ENCODE measurements around the gene ARHGAP28. TPM values are rescaled to one million over a fixed set of nuclear protein-coding genes. Genes with fewer than 3 reads are reported as not detected.

Gene ARHGAP28
- total RNA-seq, 1 donor from 2014 or later, result 15.7 TPM

- peaks cover 16% of the 10 kb centered on the region for H3K4me1 ChIP-seq
- no peaks in the 10 kb centered on the region for H3K9me3 ChIP-seq
- no peak for ATAC-seq
- no peak for DNase-seq
- intact Hi-C loops (cut with DNase I), result no loop called here
- no peaks in the 10 kb centered on the region for H3K36me3 ChIP-seq
- TF ChIP-seq, protein P1, sequence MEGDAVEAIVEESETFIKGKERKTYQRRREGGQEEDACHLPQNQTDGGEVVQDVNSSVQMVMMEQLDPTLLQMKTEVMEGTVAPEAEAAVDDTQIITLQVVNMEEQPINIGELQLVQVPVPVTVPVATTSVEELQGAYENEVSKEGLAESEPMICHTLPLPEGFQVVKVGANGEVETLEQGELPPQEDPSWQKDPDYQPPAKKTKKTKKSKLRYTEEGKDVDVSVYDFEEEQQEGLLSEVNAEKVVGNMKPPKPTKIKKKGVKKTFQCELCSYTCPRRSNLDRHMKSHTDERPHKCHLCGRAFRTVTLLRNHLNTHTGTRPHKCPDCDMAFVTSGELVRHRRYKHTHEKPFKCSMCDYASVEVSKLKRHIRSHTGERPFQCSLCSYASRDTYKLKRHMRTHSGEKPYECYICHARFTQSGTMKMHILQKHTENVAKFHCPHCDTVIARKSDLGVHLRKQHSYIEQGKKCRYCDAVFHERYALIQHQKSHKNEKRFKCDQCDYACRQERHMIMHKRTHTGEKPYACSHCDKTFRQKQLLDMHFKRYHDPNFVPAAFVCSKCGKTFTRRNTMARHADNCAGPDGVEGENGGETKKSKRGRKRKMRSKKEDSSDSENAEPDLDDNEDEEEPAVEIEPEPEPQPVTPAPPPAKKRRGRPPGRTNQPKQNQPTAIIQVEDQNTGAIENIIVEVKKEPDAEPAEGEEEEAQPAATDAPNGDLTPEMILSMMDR (IDR thresholded peaks at IDR 0.05), result no peak
- H3K27me3 ChIP-seq, result no peaks in the 10 kb centered on the region
- no peak overlapping the region for H3K4me3 ChIP-seq
- no peak overlapping the region for H3K27ac ChIP-seq
Observed at GRCh38 chr18:6878556-6879297, 149.2 kb downstream of the ARHGAP28 start.

DNA sequence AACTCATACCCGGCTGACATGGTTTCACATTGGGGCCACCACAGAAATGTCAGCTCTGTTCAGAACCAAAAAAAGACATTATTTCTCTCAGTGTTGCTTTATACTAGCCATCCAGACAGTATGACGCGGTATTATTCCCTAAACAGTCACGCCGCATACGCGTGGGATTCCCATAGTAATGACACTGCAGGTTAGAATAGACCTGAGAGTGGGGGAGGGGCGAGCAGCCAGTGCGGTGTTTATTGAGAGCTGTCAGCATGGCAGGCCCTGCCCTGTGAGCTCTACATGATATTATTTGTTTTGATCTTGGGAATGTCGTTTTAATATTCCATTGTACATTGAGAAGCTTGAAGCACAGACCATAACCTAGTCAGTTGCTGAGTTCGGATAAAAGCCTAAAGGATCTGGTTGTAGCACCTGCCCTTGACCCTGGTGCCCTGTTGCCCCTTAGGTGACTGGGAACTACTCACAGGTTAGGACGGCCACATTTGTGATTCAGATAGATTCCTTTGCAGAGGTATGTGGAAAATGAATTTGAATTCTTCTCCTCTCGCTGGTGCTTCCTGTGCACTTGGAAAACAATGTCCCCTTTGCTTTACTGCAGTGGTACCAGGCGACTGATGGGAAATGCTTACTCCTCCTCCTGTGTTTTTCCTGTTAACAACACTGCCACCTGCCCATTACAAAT, 150.1 kb downstream of the ARHGAP28 start:
- H3K27me3 ChIP-seq, result no peaks in the 10 kb centered on the region
- no peak for ATAC-seq
- no peaks in the 10 kb centered on the region for H3K36me3 ChIP-seq
- no peaks in the 10 kb centered on the region for H3K9me3 ChIP-seq
- H3K4me1 ChIP-seq, result peaks cover 16% of the 10 kb centered on the region
- H3K27ac ChIP-seq, result no peak overlapping the region
- no peak for DNase-seq
- intact Hi-C loops (cut with DNase I), result loop anchor here (10.0 kb wide), 2 partner anchors 325 to 1005 kb away; no protein-coding TSS in a partner anchor
- TF ChIP-seq, protein P1 (IDR thresholded peaks at IDR 0.05), result no peak
- H3K4me3 ChIP-seq, result no peak overlapping the region

DNA sequence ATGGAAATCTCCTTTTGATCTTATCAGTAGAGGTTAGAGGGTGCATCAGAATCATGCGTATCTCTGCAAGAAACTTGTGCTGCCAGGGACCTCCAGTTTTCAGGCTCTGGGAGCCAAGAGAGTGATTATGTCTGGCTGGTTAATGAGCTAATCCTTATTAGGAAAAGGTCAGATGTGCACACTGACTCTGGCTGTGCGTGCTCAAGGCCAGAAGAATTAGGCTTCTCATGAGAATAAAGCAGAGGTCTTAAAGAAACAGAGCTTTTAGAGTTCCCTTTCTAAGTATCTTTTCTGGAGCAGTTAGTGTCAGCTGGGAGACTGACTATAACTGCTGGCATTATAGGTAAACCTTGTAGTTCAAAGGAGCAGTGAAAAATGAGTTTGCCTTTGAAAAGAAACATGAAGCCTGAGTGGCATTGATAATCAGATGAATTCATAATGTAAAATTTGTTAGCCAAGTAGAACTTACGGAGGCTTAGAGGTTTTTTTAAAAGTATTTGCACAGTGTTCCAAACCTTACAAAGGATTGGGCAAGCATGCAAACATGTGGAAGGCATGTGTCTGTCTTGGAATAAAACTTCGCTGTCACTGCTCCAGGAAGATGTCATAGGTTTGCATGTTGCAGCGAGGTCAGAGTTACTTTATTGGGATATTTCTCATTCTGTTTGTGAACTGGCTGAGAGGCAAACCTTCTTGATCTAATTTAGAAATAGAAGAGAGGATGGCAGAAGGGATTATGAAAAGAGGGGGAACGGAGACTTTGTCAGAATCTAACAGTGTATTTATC, 151.7 kb downstream of the ARHGAP28 start:
- no peaks in the 10 kb centered on the region for H3K36me3 ChIP-seq
- intact Hi-C loops (cut with DNase I), result loop anchor here (10.0 kb wide), 2 partner anchors 326 to 1006 kb away; no protein-coding TSS in a partner anchor
- DNase-seq, result no peak

DNA sequence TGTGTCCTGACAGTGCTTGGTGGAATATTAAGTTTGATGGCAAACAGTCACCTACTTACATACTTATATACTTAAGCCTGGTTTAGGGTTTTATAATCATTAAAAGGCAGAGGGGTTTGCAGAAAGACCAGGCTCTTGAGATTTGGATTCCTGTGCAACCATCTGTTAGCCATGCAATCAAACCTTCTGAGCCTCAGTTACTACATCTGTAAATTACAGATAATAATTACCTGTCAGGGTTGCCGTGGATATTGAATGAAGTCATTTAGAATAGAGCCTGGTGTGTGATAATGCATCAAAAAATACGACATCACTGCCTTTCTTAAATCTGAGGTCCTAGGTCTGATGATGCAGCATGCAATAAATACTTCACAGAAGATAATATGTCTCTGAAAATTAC, 152.9 kb downstream of the ARHGAP28 start:
- H3K4me3 ChIP-seq, result no peak overlapping the region
- no peaks in the 10 kb centered on the region for H3K36me3 ChIP-seq
- intact Hi-C loops (cut with DNase I), result loop anchor here (10.0 kb wide), 2 partner anchors 328 to 1008 kb away; no protein-coding TSS in a partner anchor
- no peaks in the 10 kb centered on the region for H3K27me3 ChIP-seq
- no peak overlapping the region for H3K27ac ChIP-seq
- no peak for DNase-seq
- no peaks in the 10 kb centered on the region for H3K9me3 ChIP-seq
- H3K4me1 ChIP-seq, result peaks cover 16% of the 10 kb centered on the region
- TF ChIP-seq, protein P1 (IDR thresholded peaks at IDR 0.05), result no peak
- no peak for ATAC-seq

More for the DNA sequence above, 151.7 kb downstream of the ARHGAP28 start:
- H3K4me1 ChIP-seq, result peaks cover 16% of the 10 kb centered on the region
- no peaks in the 10 kb centered on the region for H3K9me3 ChIP-seq
- TF ChIP-seq, protein P1 (IDR thresholded peaks at IDR 0.05), result no peak
- ATAC-seq, result no peak
- no peaks in the 10 kb centered on the region for H3K27me3 ChIP-seq
- H3K4me3 ChIP-seq, result no peak overlapping the region
- no peak overlapping the region for H3K27ac ChIP-seq

DNA sequence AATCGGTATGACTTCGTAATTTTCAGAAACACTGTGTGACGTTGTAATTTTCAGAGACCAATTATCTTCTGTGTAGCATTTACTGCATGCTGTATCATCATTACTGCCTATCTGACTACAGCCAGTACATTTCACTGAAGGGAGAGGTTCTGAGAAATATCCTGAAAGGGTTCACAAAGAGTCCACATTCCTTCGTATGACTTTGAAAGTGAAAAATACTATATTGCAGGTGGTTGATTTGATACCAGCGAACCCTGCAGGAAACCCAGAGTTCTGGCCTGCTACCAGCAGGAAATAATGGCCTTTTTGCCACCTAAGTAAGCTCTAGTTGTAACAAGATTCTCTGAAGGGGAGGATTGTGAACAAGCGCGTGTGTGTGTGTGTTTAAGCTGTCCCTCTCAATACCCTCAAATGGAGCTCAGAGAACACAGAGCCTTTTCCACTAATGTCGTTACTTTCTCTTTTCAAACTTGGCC, 155.5 kb downstream of the ARHGAP28 start:
- intact Hi-C loops (cut with DNase I), result loop anchor here (10.0 kb wide), 2 partner anchors 330 to 1010 kb away; no protein-coding TSS in a partner anchor
- DNase-seq, result no peak
- peaks cover 7% of the 10 kb centered on the region for H3K4me1 ChIP-seq
- H3K36me3 ChIP-seq, result peaks cover 1% of the 10 kb centered on the region
- H3K9me3 ChIP-seq, result no peaks in the 10 kb centered on the region
- H3K27me3 ChIP-seq, result no peaks in the 10 kb centered on the region
- H3K27ac ChIP-seq, result peak overlapping the region; percentile 26
- peak overlapping the region; percentile 3 for H3K4me3 ChIP-seq
- no peak for ATAC-seq
- TF ChIP-seq, protein P1 (IDR thresholded peaks at IDR 0.05), result no peak
